Cardiac atrium fibroblast (primary cell): ENCODE results near the gene ZBTB47. TPM values are rescaled to one million over a fixed set of nuclear protein-coding genes. Genes with fewer than 3 reads are reported as not detected.

Experiments
- total RNA-seq: library from RNA; depleted of rRNA; stranded (reverse); fragments of >200 nt; gene quantifications from 2 replicates; pipeline ENCODE4 v1.2.3, GENCODE V29; 2015

ZBTB47 gene
- 20.2 and 23.5 TPM in 2 replicates for total RNA-seq

DNA sequence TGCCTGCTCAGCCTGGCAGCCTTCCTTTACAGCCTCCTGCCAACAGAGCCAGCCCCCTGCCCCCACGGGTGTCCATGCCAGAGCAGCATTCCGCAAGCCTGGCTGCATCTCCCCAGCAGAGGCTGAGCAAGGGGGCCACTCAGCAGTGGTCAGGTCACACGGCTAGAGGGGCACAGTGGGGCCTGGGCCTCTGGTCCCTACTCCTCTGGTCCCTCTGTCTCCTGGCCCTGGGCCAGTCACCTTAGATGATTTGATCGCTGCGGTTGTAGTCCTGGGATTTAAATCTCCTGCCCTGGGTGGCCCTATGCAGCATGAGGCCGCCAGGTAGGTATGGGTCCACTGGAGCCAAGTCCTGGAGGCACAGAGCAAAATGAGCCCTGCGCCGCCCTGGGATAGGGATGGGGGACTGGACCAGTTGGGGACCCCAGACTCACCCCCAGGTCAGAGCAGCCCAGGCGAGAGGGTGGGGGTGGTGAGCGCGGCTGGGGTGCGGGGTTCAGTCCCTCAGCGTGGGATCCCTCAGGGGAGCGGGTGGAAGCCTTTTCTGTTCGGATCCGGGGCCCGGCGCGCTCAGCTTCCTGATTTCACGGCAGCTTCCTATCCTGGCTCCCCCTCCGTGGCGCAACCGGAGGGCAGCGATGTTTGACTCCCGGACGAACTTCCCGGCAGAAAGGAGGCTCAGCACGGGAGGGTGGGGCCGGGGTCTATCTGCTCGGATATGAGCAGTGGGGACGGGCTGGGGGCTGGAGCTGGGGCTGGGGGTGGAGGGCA is at the start of gene ZBTB47:
TSS of gene ZBTB47 (plus strand) at position 138 of the 771 bp plus-strand sequence. CDS start 4,659 bp downstream, outside the sequence.

DNA sequence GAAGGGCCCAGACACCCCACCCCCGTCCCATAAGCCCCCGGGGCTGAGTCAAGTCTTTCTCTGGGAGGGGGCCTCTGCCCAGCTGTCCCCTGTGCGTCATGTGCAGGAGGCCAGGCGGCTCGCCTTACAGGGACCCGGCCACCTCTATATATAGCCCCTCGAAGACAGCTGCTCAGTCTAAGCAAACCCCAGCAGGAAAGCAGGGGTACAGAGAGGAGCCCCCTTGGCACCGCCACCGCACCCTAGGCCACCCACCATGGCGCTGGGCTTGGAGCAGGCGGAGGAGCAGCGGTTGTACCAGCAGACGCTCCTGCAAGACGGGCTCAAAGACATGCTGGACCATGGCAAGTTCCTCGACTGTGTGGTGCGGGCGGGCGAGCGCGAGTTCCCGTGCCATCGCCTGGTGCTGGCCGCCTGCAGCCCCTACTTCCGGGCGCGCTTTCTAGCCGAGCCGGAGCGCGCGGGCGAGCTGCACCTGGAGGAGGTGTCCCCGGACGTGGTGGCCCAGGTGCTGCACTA is 31.9 kb downstream of the ZBTB47 start, which contains the start of gene KLHL40:
TSS of gene KLHL40 (plus strand) at position 175 of the 519 bp plus-strand sequence. CDS start at position 257, 82 bp downstream.

DNA sequence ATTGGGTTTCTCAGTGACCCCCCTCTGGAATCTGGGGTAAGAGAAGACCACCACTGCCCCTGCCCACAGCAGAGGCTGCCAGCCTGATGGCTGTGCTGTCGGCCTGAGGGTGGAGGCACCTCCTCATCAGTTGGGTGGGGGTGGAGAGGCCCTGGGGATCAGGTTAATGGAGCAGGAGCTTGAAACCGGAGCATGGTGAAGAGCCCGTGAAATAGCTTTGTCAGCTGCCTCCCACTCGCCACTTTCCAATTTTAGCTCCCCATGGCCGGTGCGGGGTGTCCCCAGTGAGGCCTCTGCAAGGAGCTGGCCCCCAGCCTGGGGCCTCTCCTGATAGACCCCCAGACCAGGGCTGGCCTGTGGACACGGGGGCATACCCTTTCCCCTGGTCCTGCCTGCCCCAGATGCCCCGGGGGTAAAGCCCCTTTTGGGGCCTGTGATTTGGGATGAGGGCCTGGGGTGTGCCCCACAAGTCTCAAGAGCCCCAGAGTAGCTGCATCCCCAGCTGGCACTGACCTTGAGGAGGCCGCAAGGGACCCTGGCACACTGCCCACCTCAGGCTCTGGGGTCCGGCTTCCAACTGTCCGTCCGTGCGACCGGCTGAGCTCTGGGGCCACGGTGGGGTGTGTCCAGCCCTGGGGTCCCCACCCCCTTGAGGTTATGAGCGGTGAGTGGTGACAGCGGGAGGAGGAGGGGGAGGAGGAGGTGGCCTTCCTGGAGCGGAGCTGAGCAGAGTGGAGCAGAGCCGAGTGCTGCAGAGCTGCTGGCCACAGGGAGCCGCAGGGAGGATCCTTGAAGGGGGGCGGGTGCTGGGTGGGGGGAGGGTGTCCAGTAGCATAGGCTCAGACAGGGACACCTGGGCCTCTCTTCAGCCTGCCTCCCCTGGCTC is 48.8 kb downstream of the ZBTB47 start, which contains the start of gene HHATL:
TSS of gene HHATL (minus strand) at position 733 of the 886 bp plus-strand sequence. CDS start 1,972 bp downstream, outside the sequence.

Other genes starting within 250 kb of the ZBTB47 start
- gene LYZL4, start 243.1 kb upstream of the ZBTB47 start, total RNA-seq, result not detected in 2 replicates
- gene VIPR1, start 151.1 kb upstream of the ZBTB47 start, total RNA-seq, result 8.5 and 16.8 TPM in 2 replicates
- 75.6 and 78.7 TPM in 2 replicates for gene SEC22C, start 71.7 kb upstream of the ZBTB47 start, total RNA-seq
- 14.4 and 24.8 TPM in 2 replicates for gene SS18L2, start 62.8 kb upstream of the ZBTB47 start, total RNA-seq
- 19.1 and 22.0 TPM in 2 replicates for gene NKTR, start 53.0 kb upstream of the ZBTB47 start, total RNA-seq
- not detected in 2 replicates for gene KLHL40, start 31.8 kb downstream of the ZBTB47 start, total RNA-seq
- gene HHATL, start 49.1 kb downstream of the ZBTB47 start, total RNA-seq, result not detected in 2 replicates
- gene CCDC13, start 119.6 kb downstream of the ZBTB47 start, total RNA-seq, result 0.72 TPM in 1 of 2 replicates, not detected in the other
- gene HIGD1A, start 150.8 kb downstream of the ZBTB47 start, total RNA-seq, result 127 and 167 TPM in 2 replicates
- not detected in 2 replicates for gene ACKR2, start 155.7 kb downstream of the ZBTB47 start, total RNA-seq
- not detected in 2 replicates for gene CYP8B1, start 222.2 kb downstream of the ZBTB47 start, total RNA-seq